ENCODE measurements around the gene RNF157.
A peak's percentile ranks its signal among the peaks of the same experiment; 100 is the strongest.

Gene RNF157

DNA sequence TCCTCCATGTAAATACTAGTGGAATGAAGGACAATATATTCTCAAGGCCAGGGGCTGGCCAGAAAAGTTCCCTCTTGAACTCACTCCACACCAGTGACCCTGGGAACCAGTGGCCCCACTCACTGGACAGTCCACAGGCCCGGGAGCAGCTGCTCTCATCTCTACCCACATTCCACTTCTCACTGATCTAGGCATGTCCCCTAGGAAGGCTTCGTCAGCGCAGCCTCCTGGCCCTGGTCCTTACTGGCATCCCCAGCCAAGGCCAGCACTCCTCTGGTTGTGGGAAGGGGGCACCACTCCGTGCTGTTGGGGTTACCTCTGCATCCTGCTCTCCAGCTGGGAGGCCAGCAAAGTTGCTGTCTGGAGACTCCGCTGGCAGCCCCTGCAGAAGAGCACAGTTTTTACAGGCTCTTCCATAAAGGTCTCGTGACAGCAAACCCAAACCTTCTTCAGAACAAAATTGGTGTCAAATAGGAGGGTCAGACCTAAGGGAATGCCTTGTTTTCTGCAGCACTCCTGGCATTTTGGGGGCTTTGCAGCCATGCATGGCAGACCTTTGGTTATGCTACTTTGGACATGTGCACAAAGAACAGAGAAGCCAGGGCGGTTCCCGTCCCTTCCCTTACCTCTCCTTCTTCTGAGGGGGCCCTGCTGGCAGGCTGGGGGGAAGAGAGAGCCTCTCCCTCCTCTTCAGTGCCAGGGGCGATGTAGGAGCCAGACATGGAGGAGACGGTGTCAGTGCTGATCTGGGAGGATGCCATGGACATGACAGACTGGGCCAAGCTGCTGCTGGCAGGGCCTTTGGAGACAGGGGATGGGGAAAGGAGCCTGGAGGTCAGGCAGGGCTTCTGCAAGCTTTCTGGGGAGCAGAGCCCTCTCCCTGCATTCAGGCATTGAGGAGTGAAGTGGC lies 85.1 kb downstream of the RNF157 start:
- DNase-seq = no peak

DNA sequence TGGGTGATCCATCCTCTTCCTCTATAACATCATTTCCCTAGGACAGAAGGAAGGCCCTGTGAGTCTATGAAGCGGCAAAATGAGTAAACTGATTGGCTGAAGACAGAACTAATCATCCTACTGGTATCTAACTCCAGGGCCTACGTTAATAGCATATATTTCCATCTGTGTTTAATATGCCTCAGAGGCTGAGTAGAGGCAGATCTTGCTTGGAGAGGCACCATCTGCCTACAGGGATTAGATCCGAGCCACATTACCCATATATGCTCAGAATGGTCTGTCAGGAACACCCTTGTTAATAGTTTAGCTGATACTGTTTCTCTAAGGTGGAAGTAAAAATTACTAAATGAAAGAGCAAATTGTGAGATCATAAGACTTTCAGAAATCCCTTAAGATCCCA lies 86.0 kb downstream of the RNF157 start:
- no peak for DNase-seq

DNA sequence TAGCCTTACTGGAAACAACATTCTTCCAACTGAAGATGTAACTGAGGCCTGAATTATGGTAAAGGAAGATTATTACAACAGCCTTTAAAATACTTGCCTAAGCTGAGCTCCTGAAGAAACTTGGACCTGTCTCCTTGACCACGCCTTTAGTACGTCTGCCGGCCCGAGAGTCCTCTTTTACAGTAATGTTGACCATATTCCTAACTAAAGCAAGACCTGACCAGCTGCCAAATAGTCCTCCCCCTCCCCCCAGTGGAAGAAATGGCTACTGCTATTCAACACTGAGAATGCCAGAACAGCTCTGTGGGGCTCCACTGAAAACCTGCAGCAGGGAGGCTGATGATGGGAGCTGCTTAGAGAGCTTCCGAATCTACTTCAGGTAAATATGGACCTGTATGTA lies 86.7 kb downstream of the RNF157 start:
- peak; percentile 16 for DNase-seq

DNA sequence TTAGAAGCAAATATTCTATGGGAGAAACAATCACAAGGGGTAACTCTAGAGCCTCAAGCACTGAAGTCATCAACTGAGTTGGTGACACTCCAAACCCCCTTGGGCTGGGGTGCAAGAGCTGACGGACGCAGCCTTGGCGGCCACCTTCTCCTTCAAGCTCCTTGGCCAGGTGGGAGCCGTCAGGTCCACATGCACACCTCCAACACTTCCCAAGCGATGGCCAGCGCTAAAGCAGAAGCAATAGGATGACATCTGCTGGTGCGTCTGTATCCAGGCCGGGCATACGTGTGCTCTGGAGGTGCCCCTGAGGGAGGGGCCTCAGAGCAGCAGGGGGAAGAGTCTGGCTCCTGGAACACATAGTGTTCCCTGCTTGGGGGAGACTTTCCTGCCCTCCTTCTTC lies 87.1 kb downstream of the RNF157 start:
- no peak for DNase-seq

DNA sequence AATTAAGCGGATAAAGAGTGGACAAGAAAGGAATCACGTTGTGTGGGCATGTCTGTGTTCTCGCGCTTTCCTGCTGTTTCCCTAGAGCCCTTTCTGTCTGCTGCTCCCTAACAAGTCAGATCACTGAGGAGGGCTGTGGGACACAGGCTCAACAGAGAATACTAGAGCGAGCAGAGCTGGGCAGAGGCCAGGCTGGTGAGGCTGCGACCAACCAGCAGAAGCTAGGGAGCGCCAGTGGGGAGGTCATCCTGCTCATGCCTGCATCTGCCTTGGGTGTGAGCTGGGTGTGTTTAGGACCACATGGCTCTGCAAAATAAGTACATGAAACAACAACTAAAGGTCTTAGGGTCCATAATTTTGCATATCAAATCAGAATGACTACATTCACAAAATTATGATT lies 87.7 kb downstream of the RNF157 start:
- no peak for DNase-seq

DNA sequence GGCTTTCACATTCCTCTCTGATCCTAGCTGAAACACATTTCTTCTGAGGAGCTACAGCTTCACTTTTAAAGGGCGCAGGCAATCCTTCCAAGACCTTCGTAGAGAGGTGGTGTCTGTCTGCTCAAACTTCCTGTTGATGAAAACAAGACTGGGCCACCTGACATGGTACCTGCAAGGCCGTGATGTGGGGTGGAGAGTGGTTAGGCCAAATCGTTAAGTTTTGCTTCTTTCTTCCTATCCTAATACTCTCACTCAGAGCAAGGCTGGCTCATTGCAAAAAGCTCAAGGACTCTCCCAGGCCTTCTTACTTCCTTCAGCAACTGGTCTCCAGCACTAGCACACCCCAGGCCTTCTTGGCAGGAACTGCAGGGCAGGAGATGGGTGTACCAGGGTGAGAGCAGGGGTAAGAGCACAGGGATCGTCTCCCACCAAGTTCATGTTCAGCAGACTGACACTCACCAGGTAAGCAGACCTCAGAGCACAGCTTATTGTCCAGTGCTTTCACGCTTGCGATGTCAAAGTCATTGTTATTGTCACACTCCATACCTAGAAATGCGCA lies 88.3 kb downstream of the RNF157 start:
- no peak for DNase-seq

DNA sequence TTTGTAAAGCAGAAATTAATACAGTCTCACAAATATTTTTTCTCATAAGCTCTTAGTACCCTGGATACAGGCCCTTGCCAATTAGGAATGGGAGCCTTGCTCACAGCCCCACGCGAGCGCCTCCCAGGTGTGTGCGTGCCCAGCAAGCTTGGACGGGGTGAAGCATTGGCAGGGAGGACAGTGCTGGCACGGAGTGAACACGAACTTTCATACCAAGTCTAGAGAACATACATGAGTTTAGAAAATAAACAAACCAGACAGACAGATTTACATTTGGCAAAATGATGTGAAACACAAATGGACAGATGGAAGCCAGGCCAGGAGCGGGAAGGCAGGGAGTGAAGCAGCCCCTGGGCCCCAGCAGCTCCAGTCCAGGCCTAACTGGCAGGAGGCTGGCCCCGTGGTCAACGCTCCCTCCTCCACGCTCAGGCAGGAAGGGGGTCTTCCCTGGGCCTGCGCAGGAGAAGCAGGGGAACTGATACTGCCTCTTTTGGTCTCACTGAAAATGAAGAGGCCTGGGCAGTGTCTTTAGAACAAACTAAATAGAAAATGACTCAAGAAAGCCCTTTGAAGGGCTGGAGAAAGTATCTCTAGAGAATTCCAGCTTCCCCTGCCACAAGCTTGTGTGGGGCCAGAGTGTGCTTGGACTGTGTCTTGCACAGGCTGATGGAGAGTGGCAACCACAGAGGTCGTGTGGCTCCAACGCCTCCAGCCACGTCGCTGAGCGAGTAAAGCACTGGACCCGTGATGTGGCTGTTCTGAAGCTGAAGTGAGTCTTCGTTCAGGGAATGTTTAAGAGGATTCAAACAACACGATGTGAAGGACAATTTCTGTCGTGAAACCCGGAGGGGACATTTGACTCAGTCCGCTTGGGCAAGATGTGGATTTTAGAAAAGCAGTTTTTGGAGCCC lies 89.3 kb downstream of the RNF157 start:
- DNase-seq = no peak

DNA sequence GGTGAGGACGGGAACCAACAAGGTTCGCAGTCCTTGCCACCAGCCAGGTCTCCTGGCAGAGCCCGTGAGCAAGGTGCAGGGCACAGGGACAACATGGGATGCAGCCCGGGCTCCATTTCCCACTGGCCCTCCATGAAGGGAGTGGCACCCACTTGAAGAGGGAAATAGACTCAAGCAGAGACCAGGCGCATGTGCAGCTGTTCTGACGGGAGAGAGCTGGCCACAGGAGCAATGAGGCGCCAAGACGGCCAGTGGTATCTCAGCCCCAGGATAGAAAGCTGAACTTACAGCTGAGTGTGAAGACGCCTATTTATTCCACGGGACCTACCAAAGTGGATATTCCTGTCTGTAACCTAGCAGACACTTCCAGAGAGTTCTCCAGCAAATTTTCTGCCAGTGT lies 91.1 kb downstream of the RNF157 start:
- DNase-seq = no peak

DNA sequence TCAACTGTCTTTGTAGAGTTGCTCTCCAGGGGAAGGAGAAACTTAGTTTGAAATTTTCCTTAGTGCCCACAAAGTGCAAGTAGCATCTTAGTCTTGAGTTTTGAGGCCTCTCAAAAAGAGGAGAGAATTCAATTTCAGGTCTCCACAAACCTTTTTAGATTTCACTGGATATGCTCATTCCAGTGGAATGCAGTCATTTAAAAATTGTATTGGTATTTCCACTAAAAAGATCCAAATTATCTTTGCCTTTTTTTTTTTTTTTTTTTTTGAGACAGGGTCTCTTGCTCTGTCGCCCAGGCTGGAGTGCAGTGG lies 92.3 kb downstream of the RNF157 start:
- no peak for DNase-seq

DNA sequence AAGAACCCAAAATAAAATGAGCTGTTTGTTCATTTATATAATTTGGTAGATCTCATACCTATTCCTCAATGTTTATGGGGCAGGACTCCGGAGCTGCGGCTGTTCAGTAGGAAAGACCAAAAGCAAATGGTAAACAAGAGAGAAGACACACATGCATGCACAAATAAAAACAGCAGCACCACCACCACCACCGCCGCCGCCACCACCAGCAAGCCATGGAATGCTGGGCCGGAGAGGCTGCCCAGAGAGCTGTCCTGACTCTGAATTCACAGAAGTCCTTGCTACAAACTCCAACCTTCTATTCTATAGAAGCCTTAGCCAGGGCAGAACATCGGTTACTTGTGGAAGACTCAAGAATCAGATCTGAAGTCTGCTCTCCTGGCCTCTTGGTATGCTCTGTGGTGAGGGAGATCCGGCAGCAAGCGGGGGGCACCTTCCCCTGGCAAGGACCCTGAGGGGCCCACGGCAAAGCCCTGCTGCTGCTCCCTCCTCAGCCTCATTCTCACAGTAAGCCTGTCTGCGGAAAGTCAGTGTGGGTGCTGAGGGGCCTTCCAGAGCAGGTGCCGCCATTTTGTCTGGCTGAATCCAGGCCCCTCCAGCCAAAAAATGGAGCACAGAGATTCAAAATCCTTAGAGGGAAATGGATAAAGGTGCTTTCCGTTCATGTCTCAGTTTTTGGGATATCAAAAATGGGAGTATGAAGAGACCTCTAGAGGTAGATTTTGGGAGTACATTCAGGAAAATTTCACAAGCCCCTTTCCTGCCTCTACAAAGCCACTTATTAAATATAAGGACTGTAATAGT lies 92.9 kb downstream of the RNF157 start:
- DNase-seq = peak; percentile 28

DNA sequence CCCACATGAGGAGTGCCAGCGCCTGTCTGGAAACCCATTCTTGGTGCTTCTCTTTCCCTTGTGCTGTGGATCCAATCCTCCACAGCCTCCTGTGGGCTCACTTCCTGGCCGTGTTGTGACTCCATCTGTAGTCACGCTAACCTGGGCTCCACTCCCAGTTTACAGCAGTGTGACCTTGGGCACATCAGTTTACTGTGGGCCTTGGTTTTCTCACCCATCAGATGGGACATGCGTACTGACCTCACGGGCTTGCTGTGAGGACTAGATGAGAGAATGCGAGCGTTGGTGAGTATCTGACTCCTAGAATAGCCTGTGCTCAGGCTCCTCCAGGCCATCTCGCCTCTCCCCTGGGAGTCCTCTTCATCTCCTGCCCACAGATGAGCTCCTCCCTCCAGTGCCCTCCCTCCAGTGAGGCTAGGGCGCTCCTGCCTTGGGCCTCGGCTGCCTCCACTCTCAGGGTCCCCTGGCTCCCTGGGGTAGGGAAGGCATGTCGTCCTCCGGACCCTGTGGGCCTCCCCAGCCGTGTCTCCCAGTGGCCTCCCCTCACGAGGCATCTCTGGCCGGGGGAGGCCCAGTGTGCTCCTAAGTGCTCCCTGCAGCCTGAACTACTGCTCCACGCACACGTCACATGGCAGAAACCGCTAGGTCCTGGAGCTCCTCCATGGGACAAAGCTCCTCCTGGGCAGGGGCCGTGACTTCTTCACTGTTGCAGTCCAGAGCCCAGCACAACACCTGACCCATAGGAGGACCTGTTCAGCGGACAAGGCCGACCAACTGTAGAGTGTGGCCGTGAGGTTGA lies 94.0 kb downstream of the RNF157 start:
- DNase-seq = no peak

DNA sequence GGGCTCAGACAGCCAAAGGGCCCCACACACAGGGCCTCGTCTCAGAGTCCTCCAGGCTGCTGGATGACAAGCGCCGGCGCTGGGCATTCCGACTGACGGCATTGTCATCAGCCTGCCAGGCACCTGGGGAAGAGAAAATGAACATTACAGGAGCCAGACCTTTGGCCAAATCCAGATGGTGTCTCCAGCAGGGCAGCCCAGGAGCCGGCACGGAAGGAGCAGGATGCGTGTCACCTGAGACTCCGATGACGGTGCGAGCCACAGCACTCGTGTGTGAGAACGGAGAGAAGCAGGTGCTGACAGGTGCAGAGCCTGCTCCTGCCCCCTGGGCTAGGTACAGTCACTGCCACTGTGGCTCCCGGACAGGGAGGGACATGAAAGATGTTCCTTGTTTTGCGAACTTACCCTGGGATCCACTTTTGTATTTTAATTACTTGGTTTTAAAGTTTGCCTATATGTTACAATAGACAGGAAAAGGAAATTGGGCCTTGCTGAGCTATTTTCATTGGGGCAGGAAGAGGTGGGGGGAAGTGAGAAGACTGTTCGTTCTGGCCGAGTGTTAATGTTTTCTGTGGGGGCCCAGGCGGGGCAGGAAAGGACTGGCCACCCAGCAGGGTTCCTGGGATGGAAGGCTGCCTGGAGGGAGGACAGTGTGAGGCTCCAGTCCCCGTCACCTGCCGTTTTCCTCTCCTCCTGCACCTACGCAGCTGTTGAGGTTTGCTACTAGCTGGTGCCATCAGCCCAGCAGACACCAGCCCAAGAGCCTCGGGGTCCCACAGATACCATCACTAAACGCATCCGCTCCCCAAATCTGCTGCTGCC lies 94.9 kb downstream of the RNF157 start:
- DNase-seq = no peak

DNA sequence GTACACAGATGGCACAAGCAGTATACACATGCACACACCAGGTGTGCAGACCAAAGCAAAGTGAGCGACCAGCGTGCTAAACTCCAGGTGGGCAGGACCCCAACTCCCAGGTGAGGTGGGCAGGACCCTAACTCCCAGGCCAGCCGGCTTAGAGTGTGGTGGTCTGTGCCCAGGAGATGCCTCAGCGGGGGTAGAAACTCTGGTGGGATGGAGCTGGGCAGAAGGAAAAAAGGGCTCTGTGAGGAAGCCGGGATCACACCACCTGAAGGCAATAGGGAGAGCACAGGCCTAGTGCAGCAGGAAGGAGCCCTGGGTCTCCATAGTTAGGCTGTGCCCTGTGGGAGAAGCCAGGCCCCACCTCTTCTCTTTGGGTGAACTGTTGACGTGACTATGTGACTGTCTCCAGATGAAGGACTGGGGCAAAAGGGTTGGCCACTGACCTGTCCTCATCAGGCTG lies 97.7 kb downstream of the RNF157 start:
- DNase-seq = no peak

DNA sequence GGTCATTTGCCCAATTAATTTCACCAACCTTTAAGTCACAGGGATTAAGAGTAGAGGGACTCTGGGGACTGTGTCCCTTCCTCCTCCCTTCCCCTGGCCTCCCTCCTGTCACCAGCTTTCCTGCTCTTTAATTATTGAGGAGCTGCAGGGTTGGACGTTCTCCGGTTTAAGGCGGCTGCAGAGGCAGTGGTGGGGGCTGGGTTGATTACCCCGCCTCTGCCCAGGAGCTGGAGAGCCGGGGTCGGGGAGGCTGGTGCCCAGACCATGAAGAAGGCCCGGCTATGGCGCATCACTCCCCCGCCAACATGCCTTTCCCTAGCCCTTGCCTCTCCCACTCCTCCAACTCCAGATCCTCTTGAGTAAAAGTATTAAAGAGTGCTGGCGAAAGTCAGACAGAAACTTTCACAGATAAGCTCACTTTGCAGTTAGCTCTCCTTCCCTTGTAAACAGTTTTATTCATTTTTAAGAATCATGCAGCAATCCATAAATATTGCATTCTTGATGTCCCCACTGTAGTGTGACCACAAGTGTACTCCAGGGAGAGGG lies 98.2 kb downstream of the RNF157 start:
- no peak for DNase-seq

DNA sequence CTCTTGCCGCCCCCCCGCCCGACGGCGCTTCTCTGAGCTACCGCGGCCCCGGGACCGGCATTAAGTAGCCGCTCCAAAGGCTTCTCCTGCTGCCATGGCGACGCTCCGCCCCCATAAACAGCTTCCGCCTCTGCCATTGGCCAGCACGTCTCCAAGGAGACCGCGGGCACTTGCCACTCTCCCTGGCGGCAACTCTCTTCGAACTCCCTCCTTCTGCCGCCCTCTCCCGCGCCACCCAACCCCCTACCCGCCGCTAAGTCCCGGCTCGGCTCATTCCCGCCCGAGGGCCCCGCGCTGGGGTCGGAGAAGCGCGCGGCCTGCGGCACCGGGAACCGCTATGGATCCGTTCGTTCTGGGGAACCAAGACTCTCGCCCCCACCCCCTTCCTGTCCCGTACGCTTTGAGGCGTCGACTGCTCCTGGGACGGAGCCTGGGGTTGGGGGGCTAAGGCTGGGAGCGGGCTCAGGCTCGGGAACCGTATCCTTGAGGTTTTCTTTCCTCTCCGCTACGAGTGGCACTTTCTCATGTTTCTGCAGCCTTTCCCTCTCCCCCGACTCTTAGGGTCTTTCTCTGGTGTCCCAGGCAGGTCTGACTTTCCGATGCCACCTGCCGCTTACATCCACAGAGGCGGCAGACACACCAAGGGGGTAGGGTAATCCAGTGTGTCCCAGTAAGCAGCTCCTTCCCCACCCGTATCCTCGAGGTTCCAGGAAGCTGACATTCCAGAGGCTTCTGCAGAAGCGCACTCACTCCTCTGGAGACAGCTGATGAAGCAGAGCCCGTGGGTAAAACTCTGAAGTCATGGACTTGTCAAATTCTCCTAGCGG lies 98.9 kb downstream of the RNF157 start, which contains the start of gene FOXJ1:
TSS of gene FOXJ1 (minus strand) at position 34 of the 827 bp plus-strand sequence. CDS start 850 bp downstream, outside the sequence.
- DNase-seq = peak; percentile 72

DNA sequence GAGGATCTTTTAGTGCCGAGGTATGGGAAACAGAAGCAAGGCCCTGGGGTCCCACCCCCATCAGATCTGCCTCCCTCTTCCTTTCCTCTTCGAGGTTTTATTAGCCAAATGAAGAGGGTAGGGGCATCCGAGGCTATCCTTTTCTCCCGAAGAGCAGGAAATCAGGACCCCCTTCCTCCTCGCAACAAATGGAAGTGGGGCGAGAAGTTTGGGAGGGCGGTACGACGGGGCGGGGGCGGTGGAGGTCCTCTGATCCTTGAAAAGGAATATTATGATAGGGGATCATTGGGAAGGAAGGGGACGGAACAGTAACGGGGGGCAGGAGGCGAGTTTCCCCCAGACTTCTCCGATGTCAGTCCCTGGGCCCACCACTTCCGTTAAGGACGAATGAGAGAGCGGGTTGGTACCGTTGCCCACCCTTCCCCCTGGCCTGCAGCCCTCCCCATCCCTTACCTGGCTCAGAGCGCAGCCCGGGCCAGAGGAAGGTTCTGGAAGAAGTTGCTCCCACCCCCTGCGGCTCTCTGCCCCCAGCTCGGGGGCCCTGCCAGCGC lies 99.6 kb downstream of the RNF157 start:
- DNase-seq = no peak

DNA sequence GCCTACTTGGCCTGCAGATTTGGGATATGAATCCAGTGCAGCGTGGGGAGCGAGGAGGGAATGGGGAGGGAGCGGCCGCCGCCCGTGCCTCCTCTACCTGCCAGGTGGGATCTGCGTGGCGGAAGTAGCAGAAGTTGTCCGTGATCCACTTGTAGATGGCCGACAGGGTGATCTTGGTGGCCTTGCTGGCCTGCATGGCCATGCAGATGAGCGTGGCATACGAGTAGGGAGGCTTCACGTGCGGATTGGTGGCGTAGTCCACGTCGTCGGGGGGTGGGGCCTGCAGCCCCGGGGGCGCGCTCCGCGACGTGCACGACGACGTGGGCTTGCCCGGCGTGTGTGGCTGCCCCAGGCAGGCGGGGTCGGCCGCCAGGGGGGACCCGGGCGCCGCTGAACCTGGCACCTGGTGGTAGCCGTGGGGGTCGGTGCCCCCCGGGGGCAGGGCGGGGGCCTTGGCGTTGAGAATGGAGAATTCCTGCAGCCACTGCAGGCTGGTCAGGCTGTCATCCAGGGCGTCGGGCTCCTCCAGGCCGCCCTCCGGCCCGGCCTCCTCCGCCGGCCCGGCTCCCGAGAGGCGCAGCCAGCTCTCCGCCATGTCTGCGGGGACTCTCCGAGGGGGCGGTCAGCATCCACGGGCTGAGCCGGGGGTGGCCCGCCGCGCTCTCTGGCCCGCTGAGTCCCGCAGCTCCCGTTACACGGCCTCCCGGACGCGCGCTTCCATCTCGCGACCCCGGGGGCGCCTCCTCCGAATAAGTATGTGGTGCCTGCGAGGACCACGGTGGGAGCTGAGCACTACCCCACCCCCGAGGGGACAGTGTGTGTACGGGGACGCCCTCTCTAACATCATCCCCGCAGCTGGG lies 100.3 kb downstream of the RNF157 start:
- DNase-seq = no peak

All from fibroblast of upper back skin (primary cell).